OCI-LY3 (cell line): ENCODE results near the gene NCDN.

ENCODE experiments used
- EZH2phosphoT487 ChIP-seq: fragments of 200-600 bp; shearing (Covaris generic); IDR thresholded peaks from 2 replicates; pipeline ENCODE4 v1.6.1; 2018; ENCODE audit warnings: antibody characterized with exemption, mixed run types, low read depth
- TF ChIP-seq, protein P1 (sequence below): fragments of 200-600, 300-600 bp; sonication (generic); IDR thresholded peaks from 2 replicates; pipeline ENCODE4 v1.5.1; 2014; ENCODE audit warnings: antibody characterized with exemption, low read length, low read depth

- TF ChIP-seq, protein P1, sequence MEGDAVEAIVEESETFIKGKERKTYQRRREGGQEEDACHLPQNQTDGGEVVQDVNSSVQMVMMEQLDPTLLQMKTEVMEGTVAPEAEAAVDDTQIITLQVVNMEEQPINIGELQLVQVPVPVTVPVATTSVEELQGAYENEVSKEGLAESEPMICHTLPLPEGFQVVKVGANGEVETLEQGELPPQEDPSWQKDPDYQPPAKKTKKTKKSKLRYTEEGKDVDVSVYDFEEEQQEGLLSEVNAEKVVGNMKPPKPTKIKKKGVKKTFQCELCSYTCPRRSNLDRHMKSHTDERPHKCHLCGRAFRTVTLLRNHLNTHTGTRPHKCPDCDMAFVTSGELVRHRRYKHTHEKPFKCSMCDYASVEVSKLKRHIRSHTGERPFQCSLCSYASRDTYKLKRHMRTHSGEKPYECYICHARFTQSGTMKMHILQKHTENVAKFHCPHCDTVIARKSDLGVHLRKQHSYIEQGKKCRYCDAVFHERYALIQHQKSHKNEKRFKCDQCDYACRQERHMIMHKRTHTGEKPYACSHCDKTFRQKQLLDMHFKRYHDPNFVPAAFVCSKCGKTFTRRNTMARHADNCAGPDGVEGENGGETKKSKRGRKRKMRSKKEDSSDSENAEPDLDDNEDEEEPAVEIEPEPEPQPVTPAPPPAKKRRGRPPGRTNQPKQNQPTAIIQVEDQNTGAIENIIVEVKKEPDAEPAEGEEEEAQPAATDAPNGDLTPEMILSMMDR: no peak
- TF ChIP-seq EZH2phosphoT487: no peak
Measured at GRCh38 chr1:35603941-35604340, 46.3 kb downstream of the NCDN start.
